ENCODE results near the gene CYTH1. TPM values are rescaled to one million over a fixed set of nuclear protein-coding genes. Genes with fewer than 3 reads are reported as not detected.

CYTH1 gene
- total RNA-seq, 6 donors from 2014 or later, result 113 to 295 (median 121) TPM

GRCh38 chr17:78798695-78799559, 16.9 kb upstream of the CYTH1 start:
- WGBS, 2 donors, result 75 to 80% methylated on average over 31 to 33 of the region's 33 CpGs
- no peak for DNase-seq
- H3K4me1 ChIP-seq, result peaks cover 6 to 29% (median 16%) of the 10 kb centered on the region in 4 donors
- no peak overlapping the region for H3K4me3 ChIP-seq
- H3K27me3 ChIP-seq, result no peaks in the 10 kb centered on the region
- no peaks in the 10 kb centered on the region for H3K9me3 ChIP-seq
- TF ChIP-seq, protein P1, sequence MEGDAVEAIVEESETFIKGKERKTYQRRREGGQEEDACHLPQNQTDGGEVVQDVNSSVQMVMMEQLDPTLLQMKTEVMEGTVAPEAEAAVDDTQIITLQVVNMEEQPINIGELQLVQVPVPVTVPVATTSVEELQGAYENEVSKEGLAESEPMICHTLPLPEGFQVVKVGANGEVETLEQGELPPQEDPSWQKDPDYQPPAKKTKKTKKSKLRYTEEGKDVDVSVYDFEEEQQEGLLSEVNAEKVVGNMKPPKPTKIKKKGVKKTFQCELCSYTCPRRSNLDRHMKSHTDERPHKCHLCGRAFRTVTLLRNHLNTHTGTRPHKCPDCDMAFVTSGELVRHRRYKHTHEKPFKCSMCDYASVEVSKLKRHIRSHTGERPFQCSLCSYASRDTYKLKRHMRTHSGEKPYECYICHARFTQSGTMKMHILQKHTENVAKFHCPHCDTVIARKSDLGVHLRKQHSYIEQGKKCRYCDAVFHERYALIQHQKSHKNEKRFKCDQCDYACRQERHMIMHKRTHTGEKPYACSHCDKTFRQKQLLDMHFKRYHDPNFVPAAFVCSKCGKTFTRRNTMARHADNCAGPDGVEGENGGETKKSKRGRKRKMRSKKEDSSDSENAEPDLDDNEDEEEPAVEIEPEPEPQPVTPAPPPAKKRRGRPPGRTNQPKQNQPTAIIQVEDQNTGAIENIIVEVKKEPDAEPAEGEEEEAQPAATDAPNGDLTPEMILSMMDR (IDR thresholded peaks at IDR 0.05), result peak in 5 of 6 experiments; percentile 39 to 68 (median 61)
- TF ChIP-seq EP300 (IDR thresholded peaks at IDR 0.05), result no peak
- TF ChIP-seq POLR2AphosphoS5 (IDR thresholded peaks at IDR 0.05), result no peak
- no peak for TF ChIP-seq POLR2A (IDR thresholded peaks at IDR 0.05)
- H3K27ac ChIP-seq, result peak overlapping the region in 1 of 4 donors; percentile 13
- no peak for ATAC-seq (ENCODE audit: low FRiP score in 2 of 2)
- peaks cover 4 to 94% (median 63%) of the 10 kb centered on the region in 4 donors for H3K36me3 ChIP-seq

GRCh38 chr17:78797691-78798585, 15.9 kb upstream of the CYTH1 start:
- ATAC-seq (ENCODE audit: low FRiP score in 2 of 2) (no peak), DNase-seq (no peak)
- H3K4me1 ChIP-seq, result peaks cover 4 to 21% (median 16%) of the 10 kb centered on the region in 4 donors
- no peak for TF ChIP-seq EP300 (IDR thresholded peaks at IDR 0.05)
- H3K27me3 ChIP-seq, result no peaks in the 10 kb centered on the region
- peaks cover 4 to 94% (median 54%) of the 10 kb centered on the region in 4 donors for H3K36me3 ChIP-seq
- WGBS, 2 donors, result 88 to 92% methylated on average over 20 to 28 of the region's 28 CpGs
- peak overlapping the region in 2 of 4 donors; percentile 13 to 62 for H3K27ac ChIP-seq
- H3K9me3 ChIP-seq, result no peaks in the 10 kb centered on the region
- H3K4me3 ChIP-seq, result no peak overlapping the region

DNA sequence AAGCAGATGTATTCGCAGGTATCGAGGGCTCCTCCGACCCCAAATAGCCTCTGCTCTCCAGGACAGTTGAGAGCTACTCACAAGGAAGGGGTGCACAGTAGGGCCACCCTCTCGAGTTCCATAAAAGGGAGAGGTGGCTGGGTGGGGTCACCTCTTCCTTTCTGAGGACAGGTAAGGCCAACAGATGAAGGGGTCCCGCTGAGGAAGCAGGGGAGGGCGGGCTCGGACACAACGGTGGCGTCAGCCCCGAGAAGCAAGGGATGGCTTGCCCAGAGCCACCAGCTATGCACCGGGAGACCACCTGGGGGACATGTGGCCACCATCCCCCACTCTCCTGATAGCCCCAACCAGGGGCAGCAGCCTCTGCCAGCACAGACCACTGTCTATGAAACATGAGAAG, 15.1 kb upstream of the CYTH1 start:
- H3K4me3 ChIP-seq, result no peak overlapping the region
- TF ChIP-seq EP300 (IDR thresholded peaks at IDR 0.05) (no peak), POLR2AphosphoS5 (IDR thresholded peaks at IDR 0.05) (no peak), POLR2A (IDR thresholded peaks at IDR 0.05) (no peak)
- TF ChIP-seq, protein P1 (IDR thresholded peaks at IDR 0.05), result no peak
- peak overlapping the region; percentile 35 to 62 (median 46) for H3K27ac ChIP-seq
- H3K27me3 ChIP-seq, result no peaks in the 10 kb centered on the region
- 73 to 83% methylated on average over 9 to 11 of the region's 11 CpGs for WGBS, 2 donors
- H3K9me3 ChIP-seq, result no peaks in the 10 kb centered on the region
- H3K4me1 ChIP-seq, result peaks cover 4 to 21% (median 16%) of the 10 kb centered on the region in 4 donors
- DNase-seq (no peak), ATAC-seq (ENCODE audit: low FRiP score in 2 of 2) (no peak)
- peaks cover 4 to 87% (median 47%) of the 10 kb centered on the region in 4 donors for H3K36me3 ChIP-seq

DNA sequence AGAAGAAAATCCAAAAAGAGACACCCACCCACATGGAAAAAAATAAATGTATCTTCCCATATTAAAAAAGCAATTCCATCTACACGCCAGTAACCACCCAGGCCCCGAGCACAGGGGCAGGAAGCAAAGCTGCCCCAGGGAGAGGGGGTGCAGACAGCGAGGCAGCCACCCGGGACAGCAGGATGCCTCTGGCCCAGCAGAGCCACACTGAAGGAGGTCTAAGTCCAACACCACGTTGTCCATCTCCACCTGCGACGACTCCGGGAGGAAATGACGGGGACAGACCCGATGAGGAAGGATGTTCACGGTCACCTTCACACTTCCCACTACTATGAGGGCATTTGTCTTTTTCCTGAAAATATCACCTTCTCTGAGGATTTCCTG, 14.4 kb upstream of the CYTH1 start:
- ATAC-seq (ENCODE audit: low FRiP score in 2 of 2), result no peak
- TF ChIP-seq EP300 (IDR thresholded peaks at IDR 0.05) (no peak), POLR2A (IDR thresholded peaks at IDR 0.05) (no peak), POLR2AphosphoS5 (IDR thresholded peaks at IDR 0.05) (no peak)
- TF ChIP-seq, protein P1 (IDR thresholded peaks at IDR 0.05), result no peak
- peaks cover 4 to 80% (median 40%) of the 10 kb centered on the region in 4 donors for H3K36me3 ChIP-seq

More for the DNA sequence above, 14.4 kb upstream of the CYTH1 start:
- H3K4me3 ChIP-seq, result no peak overlapping the region
- H3K4me1 ChIP-seq, result peaks cover 4 to 26% (median 18%) of the 10 kb centered on the region in 4 donors
- DNase-seq, result no peak
- peak overlapping the region; percentile 35 to 77 (median 46) for H3K27ac ChIP-seq
- no peaks in the 10 kb centered on the region for H3K9me3 ChIP-seq
- H3K27me3 ChIP-seq, result no peaks in the 10 kb centered on the region
- 46 to 64% methylated on average over 11 of the region's 11 CpGs for WGBS, 2 donors

Data from upper lobe of left lung (tissue), 6 donors.